Measurements from ENCODE around the gene DNAAF8. TPM values are rescaled to one million over a fixed set of nuclear protein-coding genes. Genes with fewer than 3 reads are reported as not detected.

Gene DNAAF8
- total and polyA plus RNA-seq, 2 of the 4 experiments (the other 2 are of a cell fraction): 0.54 to 1.7 TPM

DNA sequence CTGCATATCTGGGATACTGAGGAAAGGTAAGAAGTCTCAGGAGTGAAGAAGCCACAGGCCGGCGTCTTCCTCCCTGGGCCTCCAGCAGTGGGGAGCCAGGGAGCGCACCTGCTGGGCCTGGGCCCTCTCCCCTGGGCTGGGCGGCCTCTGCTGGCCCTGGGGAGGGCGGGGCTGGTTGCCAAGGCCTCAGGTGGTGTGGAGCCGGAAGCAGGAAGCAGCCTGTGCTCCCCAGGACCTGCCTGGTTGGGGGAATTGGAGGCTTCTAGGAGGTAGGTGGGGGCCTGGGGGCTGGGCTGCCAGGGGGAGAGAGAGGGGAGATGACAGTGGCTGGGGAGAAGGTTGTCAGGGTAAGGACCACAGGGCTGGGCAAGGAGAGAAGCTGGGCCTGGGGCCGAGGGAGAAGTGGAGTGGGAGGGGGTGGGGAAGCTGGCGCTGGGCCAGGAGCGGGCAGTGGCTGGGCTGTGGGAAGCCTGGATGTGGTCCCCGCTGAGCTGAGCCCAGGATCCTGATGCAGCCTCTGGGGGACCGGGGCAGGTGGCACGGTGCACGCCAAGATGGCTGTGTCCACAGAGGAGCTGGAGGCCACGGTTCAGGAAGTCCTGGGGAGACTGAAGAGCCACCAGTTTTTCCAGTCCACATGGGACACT is 61.0 kb downstream of the DNAAF8 start, which contains the start of gene SMIM22:
Gene SMIM22 (plus strand): TSS at position 189 of the 647 bp plus-strand sequence. CDS start 366 bp downstream, at position 555.
- no peak within 1 kb of the TSS for H4K91ac ChIP-seq (ENCODE audit: insufficient read depth, low read depth, low read length)
- H2AFZ ChIP-seq (replicated peaks; ENCODE audit: low read length, poor library complexity): no peak within 1 kb of the TSS
- in situ Hi-C loops (cut with MboI; ENCODE audit: low sequenced_read_pairs) (no loop called here), intact Hi-C loops (cut with micrococcal nuclease) (no loop called here), dilution Hi-C loops (cut with HindIII; ENCODE audit: low sequenced_read_pairs, unreplicated experiment) (no loop called here)
- H3K14ac ChIP-seq (replicated peaks; ENCODE audit: low read depth, low read length): no peak within 1 kb of the TSS
- H3K4me3 ChIP-seq (ENCODE audit: insufficient read depth, low read depth, low read length): no peak within 1 kb of the TSS
- H2BK20ac ChIP-seq (ENCODE audit: low read depth, low read length): no peak within 1 kb of the TSS
- no peak within 1 kb of the TSS for H3K9ac ChIP-seq (ENCODE audit: low read depth, low read length)
- ChIA-PET POLR2A (ENCODE audit: unreplicated experiment) (no interaction called here), CTCF (no interaction called here)
- no peaks in the 10 kb centered on the region for H3K79me1 ChIP-seq (ENCODE audit: low read depth in 1 of 2, low read length in 2 of 2)
- H3K9me1 ChIP-seq (ENCODE audit: insufficient read depth, low read length): 0 out of 2 replicates have a peak, but pooled peaks cover 3% of the 10 kb centered on the region
- no peak within 1 kb of the TSS for H3K18ac ChIP-seq (ENCODE audit: low read depth, low read length)
- no peak within 1 kb of the TSS for H3K27ac ChIP-seq (ENCODE audit: insufficient read depth, low read length)
- peaks cover 2% of the 10 kb centered on the region; the same call in 1 of the 2 replicates for H3K36me3 ChIP-seq (ENCODE audit: control insufficient read depth, insufficient read depth, low read length)
- DNase-seq: no peak
- no peaks in the 10 kb centered on the region for H3K4me1 ChIP-seq (ENCODE audit: control insufficient read depth, insufficient read depth, low read length)
- no peak within 1 kb of the TSS for H3K4me2 ChIP-seq (ENCODE audit: low read depth, low read length)
- WGBS, 2 experiments (ENCODE audit: extremely low coverage in 2 of 2, insufficient read length in 1 of 2): 34% methylated on average over 2 of the region's 14 CpGs; no CpG with 5 or more reads in 1 of the 2 experiments
- no peak within 1 kb of the TSS for H2AK9ac ChIP-seq (replicated peaks; ENCODE audit: low read depth, low read length, poor library complexity)
- ATAC-seq (ENCODE audit: low read depth): no peak
- no peaks in the 10 kb centered on the region for H3K9me3 ChIP-seq (ENCODE audit: control insufficient read depth, insufficient read depth, low read length)
- H3K56ac ChIP-seq (ENCODE audit: extremely low read depth, insufficient read depth, low read length): no peak within 1 kb of the TSS
- TF ChIP-seq MXI1 (IDR thresholded peaks at IDR 0.05; ENCODE audit: borderline replicate concordance, low read depth, low read length) (no peak), MAZ (IDR thresholded peaks at IDR 0.05; ENCODE audit: borderline replicate concordance, low read depth, low read length) (no peak), BHLHE40 (IDR thresholded peaks at IDR 0.05; ENCODE audit: low read depth, low read length) (no peak), FOS (IDR thresholded peaks at IDR 0.05; ENCODE audit: low read depth, low read length) (no peak), RCOR1 (IDR thresholded peaks at IDR 0.05; ENCODE audit: insufficient replicate concordance, low read length) (no peak), POLR2A (IDR thresholded peaks at IDR 0.05; ENCODE audit: low read depth, low read length) (no peak), NFE2L2 (IDR thresholded peaks at IDR 0.05; ENCODE audit: low read depth, low read length) (no peak), CHD1 (IDR thresholded peaks at IDR 0.05; ENCODE audit: low read depth, low read length) (no peak), MAFK (IDR thresholded peaks at IDR 0.05; ENCODE audit: low read depth, low read length) (no peak), CEBPB (IDR thresholded peaks at IDR 0.05; ENCODE audit: low read depth, low read length) (no peak), SMC3 (IDR thresholded peaks at IDR 0.05; ENCODE audit: low read depth, low read length) (no peak), RFX5 (IDR thresholded peaks at IDR 0.05; ENCODE audit: low read depth, low read length) (no peak), RAD21 (IDR thresholded peaks at IDR 0.05; ENCODE audit: low read length) (no peak)
- TF ChIP-seq, protein P1, sequence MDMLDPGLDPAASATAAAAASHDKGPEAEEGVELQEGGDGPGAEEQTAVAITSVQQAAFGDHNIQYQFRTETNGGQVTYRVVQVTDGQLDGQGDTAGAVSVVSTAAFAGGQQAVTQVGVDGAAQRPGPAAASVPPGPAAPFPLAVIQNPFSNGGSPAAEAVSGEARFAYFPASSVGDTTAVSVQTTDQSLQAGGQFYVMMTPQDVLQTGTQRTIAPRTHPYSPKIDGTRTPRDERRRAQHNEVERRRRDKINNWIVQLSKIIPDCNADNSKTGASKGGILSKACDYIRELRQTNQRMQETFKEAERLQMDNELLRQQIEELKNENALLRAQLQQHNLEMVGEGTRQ (IDR thresholded peaks at IDR 0.05; ENCODE audit: low read depth, low read length): no peak
- TF ChIP-seq, protein P2, sequence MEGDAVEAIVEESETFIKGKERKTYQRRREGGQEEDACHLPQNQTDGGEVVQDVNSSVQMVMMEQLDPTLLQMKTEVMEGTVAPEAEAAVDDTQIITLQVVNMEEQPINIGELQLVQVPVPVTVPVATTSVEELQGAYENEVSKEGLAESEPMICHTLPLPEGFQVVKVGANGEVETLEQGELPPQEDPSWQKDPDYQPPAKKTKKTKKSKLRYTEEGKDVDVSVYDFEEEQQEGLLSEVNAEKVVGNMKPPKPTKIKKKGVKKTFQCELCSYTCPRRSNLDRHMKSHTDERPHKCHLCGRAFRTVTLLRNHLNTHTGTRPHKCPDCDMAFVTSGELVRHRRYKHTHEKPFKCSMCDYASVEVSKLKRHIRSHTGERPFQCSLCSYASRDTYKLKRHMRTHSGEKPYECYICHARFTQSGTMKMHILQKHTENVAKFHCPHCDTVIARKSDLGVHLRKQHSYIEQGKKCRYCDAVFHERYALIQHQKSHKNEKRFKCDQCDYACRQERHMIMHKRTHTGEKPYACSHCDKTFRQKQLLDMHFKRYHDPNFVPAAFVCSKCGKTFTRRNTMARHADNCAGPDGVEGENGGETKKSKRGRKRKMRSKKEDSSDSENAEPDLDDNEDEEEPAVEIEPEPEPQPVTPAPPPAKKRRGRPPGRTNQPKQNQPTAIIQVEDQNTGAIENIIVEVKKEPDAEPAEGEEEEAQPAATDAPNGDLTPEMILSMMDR (conservative IDR thresholded peaks at IDR 0.05; ENCODE audit: low read depth, low read length): no peak
- TF ChIP-seq, protein P3, sequence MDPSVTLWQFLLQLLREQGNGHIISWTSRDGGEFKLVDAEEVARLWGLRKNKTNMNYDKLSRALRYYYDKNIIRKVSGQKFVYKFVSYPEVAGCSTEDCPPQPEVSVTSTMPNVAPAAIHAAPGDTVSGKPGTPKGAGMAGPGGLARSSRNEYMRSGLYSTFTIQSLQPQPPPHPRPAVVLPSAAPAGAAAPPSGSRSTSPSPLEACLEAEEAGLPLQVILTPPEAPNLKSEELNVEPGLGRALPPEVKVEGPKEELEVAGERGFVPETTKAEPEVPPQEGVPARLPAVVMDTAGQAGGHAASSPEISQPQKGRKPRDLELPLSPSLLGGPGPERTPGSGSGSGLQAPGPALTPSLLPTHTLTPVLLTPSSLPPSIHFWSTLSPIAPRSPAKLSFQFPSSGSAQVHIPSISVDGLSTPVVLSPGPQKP (IDR thresholded peaks at IDR 0.05; ENCODE audit: borderline replicate concordance, low read depth, low read length): no peak
- no peak within 1 kb of the TSS for H3K4ac ChIP-seq (ENCODE audit: low read depth, low read length)
- BruUV-seq (replicated peaks): no TSS peak
- H2BK15ac ChIP-seq (ENCODE audit: low read depth, low read length): no peak within 1 kb of the TSS
- H2AK5ac ChIP-seq (ENCODE audit: low read depth, low read length): no peak within 1 kb of the TSS
- H3K27me3 ChIP-seq (ENCODE audit: control insufficient read depth, insufficient read depth, low read length): no peaks in the 10 kb centered on the region
- no peak within 1 kb of the TSS for H4K8ac ChIP-seq (ENCODE audit: low read depth in 2 of 2, low read length in 2 of 2)
- no peak within 1 kb of the TSS for H2BK5ac ChIP-seq (ENCODE audit: low read depth, low read length, poor library complexity, severe bottlenecking)
- no peak within 1 kb of the TSS for H4K5ac ChIP-seq (ENCODE audit: low read depth, low read length)
- no peak within 1 kb of the TSS for H3K23ac ChIP-seq (ENCODE audit: low read depth, low read length)
- no peaks in the 10 kb centered on the region for H4K20me1 ChIP-seq (ENCODE audit: insufficient read depth, low read length)
- H2BK120ac ChIP-seq (ENCODE audit: low read depth, low read length): no peak within 1 kb of the TSS

Data from IMR-90 (cell line).